GM23338 (cell line): Measurements from ENCODE around the gene CMPK2. TPM values are rescaled to one million over a fixed set of nuclear protein-coding genes. Genes with fewer than 3 reads are reported as not detected.
A peak's percentile ranks its signal among the peaks of the same experiment; 100 is the strongest.

Experiments
- ATAC-seq: fragments of 200-7000 bp; cut with Tn5 transposase; 3 replicates; pipeline ENCODE4 v1.9.1; 2020
- DNase-seq: peaks from one replicate; pipeline ENCODE4 v3.0.0-alpha.2; 2015; ENCODE audit warnings: low spot score
- H2AFZ ChIP-seq: fragments of 200-600 bp; sonication (generic); 2 replicates; pipeline ENCODE4 v1.8.0; 2016; ENCODE audit warnings: antibody characterized with exemption, mild to moderate bottlenecking, moderate library complexity
- H3F3A ChIP-seq: fragments of 200-600 bp; sonication (generic); replicated peaks from 2 replicates; pipeline ENCODE4 v1.8.0; 2017; ENCODE audit warnings: antibody characterized with exemption, mixed run types, low read depth
- H3K27ac ChIP-seq: fragments of 200-600 bp; sonication (generic); 2 replicates; pipeline ENCODE4 v1.6.1; 2016; ENCODE audit warnings: low read depth
- H3K27me3 ChIP-seq: fragments of 200-600 bp; sonication (generic); 2 replicates; pipeline ENCODE4 v1.8.0; 2016; ENCODE audit warnings: mild to moderate bottlenecking, mixed run types, moderate library complexity; ENCODE audit not compliant: insufficient read depth
- H3K36me3 ChIP-seq: fragments of 200-600 bp; sonication (generic); 2 replicates; pipeline ENCODE4 v1.8.0; 2016; ENCODE audit warnings: mild to moderate bottlenecking; ENCODE audit not compliant: insufficient read depth
- H3K4me1 ChIP-seq: fragments of 200-600 bp; sonication (generic); 2 replicates; pipeline ENCODE4 v1.8.0; 2016; ENCODE audit warnings: mild to moderate bottlenecking, moderate library complexity; ENCODE audit not compliant: insufficient read depth
- H3K4me2 ChIP-seq: fragments of 200-600 bp; sonication (generic); 2 replicates; pipeline ENCODE4 v1.7.1; 2017; ENCODE audit warnings: mixed run types
- H3K4me3 ChIP-seq: fragments of 200-600 bp; sonication (generic); 2 replicates; pipeline ENCODE4 v1.6.1; 2016; ENCODE audit warnings: mixed run types
- H3K79me2 ChIP-seq: fragments of 200-600 bp; sonication (generic); replicated peaks from 2 replicates; pipeline ENCODE4 v1.8.0; 2017; ENCODE audit warnings: mild to moderate bottlenecking; ENCODE audit not compliant: insufficient read depth
- H3K9me2 ChIP-seq: fragments of 200-600 bp; sonication (generic); 2 replicates; pipeline ENCODE4 v1.8.0; 2017; ENCODE audit not compliant: insufficient read depth
- H4K20me1 ChIP-seq: fragments of 200-600 bp; sonication (generic); replicated peaks from 2 replicates; pipeline ENCODE4 v1.8.0; 2017; ENCODE audit warnings: mild to moderate bottlenecking; ENCODE audit not compliant: insufficient read depth
- H3K27ac Mint-ChIP-seq: 2 replicates; pipeline ENCODE4 v1.8.0; 2020; ENCODE audit warnings: inconsistent platforms, mild to moderate bottlenecking, moderate library complexity, mixed read lengths
- H3K27me3 Mint-ChIP-seq: 3 replicates; pipeline ENCODE4 v1.8.0; 2022; ENCODE audit warnings: low read depth, mild to moderate bottlenecking, moderate library complexity, mixed read lengths, inconsistent platforms; ENCODE audit not compliant: insufficient read depth, poor library complexity
- H3K36me3 Mint-ChIP-seq: 3 replicates; pipeline ENCODE4 v1.8.0; 2021; ENCODE audit warnings: low read depth, mild to moderate bottlenecking, inconsistent platforms, moderate library complexity, mixed read lengths
- H3K4me1 Mint-ChIP-seq: 3 replicates; pipeline ENCODE4 v1.8.0; 2020; ENCODE audit warnings: mild to moderate bottlenecking, inconsistent platforms, mixed read lengths
- H3K4me3 Mint-ChIP-seq: 3 replicates; pipeline ENCODE4 v1.8.0; 2021; ENCODE audit warnings: moderate library complexity, mild to moderate bottlenecking, inconsistent platforms, mixed read lengths
- H3K9me3 Mint-ChIP-seq: 3 replicates; pipeline ENCODE4 v1.8.0; 2020; ENCODE audit warnings: moderate library complexity, mild to moderate bottlenecking, inconsistent platforms, mixed read lengths
- CREB1 ChIP-seq: fragments of 250-450 bp; sonication (Bioruptor Pico); IDR thresholded peaks from 2 replicates; pipeline ENCODE4 v1.5.0; 2020; ENCODE audit warnings: low read depth, mild to moderate bottlenecking, moderate library complexity
- CTCF ChIP-seq, 2 experiments: fragments of 200-600 bp in 1 of 2; sonication (generic) in 1 of 2; conservative IDR thresholded peaks; 2 replicates each; pipeline versions ENCODE4 v1.5.1 to v1.6.1; 2016 to 2017; ENCODE audit warnings: antibody characterized with exemption in 2 of 2, low read depth in 2 of 2, mild to moderate bottlenecking in 2 of 2, moderate library complexity in 1 of 2
- EZH2 ChIP-seq: fragments of 200-600 bp; sonication (generic); IDR thresholded peaks from one replicate; pipeline ENCODE4 v1.8.0; 2017; ENCODE audit warnings: antibody characterized with exemption, mild to moderate bottlenecking, low read depth; ENCODE audit not compliant: unreplicated experiment
- EZH2phosphoT487 ChIP-seq: fragments of 200-600 bp; sonication (generic); IDR thresholded peaks from one replicate; pipeline ENCODE4 v1.8.1; 2018; ENCODE audit warnings: antibody characterized with exemption; ENCODE audit not compliant: unreplicated experiment
- JUNB ChIP-seq: IDR thresholded peaks from one replicate; pipeline ENCODE4 v1.6.1; 2016; ENCODE audit warnings: antibody characterized with exemption; ENCODE audit not compliant: unreplicated experiment
- NANOG ChIP-seq: IDR thresholded peaks from 2 replicates; pipeline ENCODE4 v1.6.1; 2016; ENCODE audit warnings: antibody characterized with exemption, borderline replicate concordance
- POLR2AphosphoS5 ChIP-seq: IDR thresholded peaks from 2 replicates; pipeline ENCODE4 v1.6.1; 2016; ENCODE audit warnings: antibody characterized with exemption, low read depth
- REST ChIP-seq: IDR thresholded peaks from one replicate; pipeline ENCODE4 v1.6.1; 2018; ENCODE audit warnings: antibody characterized with exemption; ENCODE audit not compliant: unreplicated experiment
- ZNF114 ChIP-seq: fragments of 250-450 bp; sonication (Bioruptor Pico); IDR thresholded peaks from 2 replicates; pipeline ENCODE4 v1.5.0; 2020; ENCODE audit warnings: mild to moderate bottlenecking, moderate library complexity
- ZNF331 ChIP-seq: fragments of 250-450 bp; sonication (Bioruptor Pico); IDR thresholded peaks from 2 replicates; pipeline ENCODE4 v1.5.0; 2020; ENCODE audit warnings: low read depth, mild to moderate bottlenecking, moderate library complexity
- ZNF462 ChIP-seq: fragments of 250-450 bp; sonication (Bioruptor Pico); IDR thresholded peaks from 2 replicates; pipeline ENCODE4 v1.5.0; 2020; ENCODE audit warnings: mild to moderate bottlenecking, moderate library complexity
- polyA plus RNA-seq: library from polyadenylated mRNA; unstranded; fragments of >200 nt; fragmentation: Nextera tagmentation; extraction: Ambion mirVana; gene quantifications from 2 replicates; pipeline ENCODE4 v1.2.1, GENCODE V29; 2016
- total RNA-seq: library from RNA; depleted of rRNA; stranded (reverse); fragments of >200 nt; shearing (Covaris generic); gene quantifications from 2 replicates; pipeline ENCODE4 v1.2.3, GENCODE V29; 2014

Gene CMPK2
- total and polyA plus RNA-seq, 2 experiments from 2014 or later, result 0.13 to 0.56 TPM

GRCh38 chr2:6864231-6864754 is 1.4 kb downstream of the CMPK2 start:
- Histone ChIP-seq H3K79me2 (no peaks in the 10 kb centered on the region), H3K4me1 (0 out of 2 replicates have a peak, but pooled peaks cover 2% of the 10 kb centered on the region), H3K27ac (no peak overlapping the region), H3K9me2 (peaks cover 6% of the 10 kb centered on the region; the same call in 1 of the 2 replicates), H3K36me3 (no peaks in the 10 kb centered on the region), H3K4me3 (peak overlapping the region; percentile 71; the same call in 1 of the 2 replicates), H2AFZ (peak overlapping the region; percentile 76; the same call in 1 of the 2 replicates), H3K4me2 (peak overlapping the region; percentile 90; the same call in 1 of the 2 replicates), H3F3A (no peaks in the 10 kb centered on the region; the same call in 1 of the 2 replicates), H4K20me1 (no peaks in the 10 kb centered on the region), H3K27me3 (peaks cover 48% of the 10 kb centered on the region)
- Mint-ChIP-seq H3K4me1 (peaks cover 6% of the 10 kb centered on the region), H3K36me3 (peaks cover 14% of the 10 kb centered on the region), H3K4me3 (peak overlapping the region; percentile 56), H3K27ac (no peak overlapping the region), H3K27me3 (peaks cover 28% of the 10 kb centered on the region), H3K9me3 (peaks cover 25% of the 10 kb centered on the region)
- no peak for TF ChIP-seq ZNF331 (CRISPR knock-in tag)
- no peak for TF ChIP-seq CREB1
- no peak for TF ChIP-seq NANOG
- no peak for ATAC-seq
- no peak for DNase-seq

- Histone ChIP-seq H2AFZ (no peak overlapping the region), H3K4me2 (no peak overlapping the region), H4K20me1 (no peaks in the 10 kb centered on the region), H3K79me2 (no peaks in the 10 kb centered on the region), H3K9me2 (peaks cover 1% of the 10 kb centered on the region; the same call in 1 of the 2 replicates), H3K4me1 (0 out of 2 replicates have a peak, but pooled peaks cover 2% of the 10 kb centered on the region), H3F3A (no peaks in the 10 kb centered on the region; the same call in 1 of the 2 replicates), H3K27me3 (peaks cover 48% of the 10 kb centered on the region), H3K27ac (no peak overlapping the region), H3K4me3 (no peak overlapping the region), H3K36me3 (no peaks in the 10 kb centered on the region)
- Mint-ChIP-seq H3K9me3 (peaks cover 30% of the 10 kb centered on the region), H3K27me3 (peaks cover 28% of the 10 kb centered on the region), H3K4me1 (peaks cover 6% of the 10 kb centered on the region), H3K27ac (no peak overlapping the region), H3K36me3 (peaks cover 18% of the 10 kb centered on the region), H3K4me3 (no peak overlapping the region)
- no peak for DNase-seq
- ATAC-seq, result no peak
- TF ChIP-seq ZNF114 (CRISPR knock-in tag) (no peak), REST (no peak), EZH2 (no peak), ZNF462 (CRISPR knock-in tag) (no peak), POLR2AphosphoS5 (no peak), JUNB (no peak), EZH2phosphoT487 (no peak), CTCF (conservative IDR thresholded peaks at IDR 0.05; ENCODE audit: low read depth in 2 of 2) (no peak)
These were observed 1.9 kb downstream of the CMPK2 start for GRCh38 chr2:6863792-6864191.
